HepG2 (cell line): ENCODE results near the gene CDK3. TPM values are rescaled to one million over a fixed set of nuclear protein-coding genes. Genes with fewer than 3 reads are reported as not detected.
A peak's percentile ranks its signal among the peaks of the same experiment; 100 is the strongest.

Source experiments
- ATAC-seq: fragments of 200-7000 bp; cut with Tn5 transposase; 3 replicates; pipeline ENCODE4 v1.9.1; 2020; ENCODE audit warnings: mild to moderate bottlenecking, moderate library complexity
- BruUV-seq: library from RNA; stranded (reverse); fragments of 400-500 nt; replicated peaks from 2 replicates; lab custom pipeline; 2021; lab: Mats Ljungman, UMichigan
- CTCF ChIA-PET: fragments of 300-600 bp; formaldehyde crosslinking; extraction: SDS; loops from one replicate; lab custom pipeline; 2021; ENCODE audit warnings: low total read pairs, inconsistent platforms, low intra/inter-chr PET ratio; lab: Yijun Ruan, JAX
- POLR2A ChIA-PET: fragments of 350-600 bp; sonication (Branson Sonifier 250); formaldehyde crosslinking; loops from one replicate; lab custom pipeline; 2020; ENCODE audit warnings: antibody characterized with exemption, inconsistent platforms; lab: Yijun Ruan, JAX
- DNase-seq: peaks from one replicate; pipeline ENCODE4 v3.0.0-alpha.2; 2015; ENCODE audit warnings: low spot score
- FAIRE-seq: peaks from 3 replicates; lab custom pipeline; 2011; peaks lifted over from hg19 to GRCh38; lab: Jason Lieb, UNC
- H2AFZ ChIP-seq: one replicate; pipeline ENCODE4 v1.6.1; 2011; ENCODE audit warnings: low read length, inconsistent platforms
- H3K27ac ChIP-seq: fragments of 300-600 bp; 3 replicates; pipeline ENCODE4 v1.8.0; 2011; ENCODE audit warnings: mixed run types, mild to moderate bottlenecking, mixed read lengths, low read length, inconsistent platforms; ENCODE audit not compliant: insufficient read depth; ENCODE audit errors: extremely low read length
- H3K27me3 ChIP-seq, 2 experiments: fragments of 200-600 bp in 1 of 2; 2 replicates in 1 of 2; 3 replicates in 1 of 2; pipeline versions ENCODE4 v1.6.0 to v1.8.0; 2011; ENCODE audit warnings: low read length in 2 of 2, mild to moderate bottlenecking in 2 of 2, moderate library complexity in 2 of 2, inconsistent platforms in 1 of 2; ENCODE audit not compliant: insufficient read depth in 2 of 2, control insufficient read depth in 1 of 2
- H3K36me3 ChIP-seq, 2 experiments: fragments of 200-600 bp in 1 of 2; replicated peaks in 1 of 2; 2 replicates in 1 of 2; 3 replicates in 1 of 2; pipeline versions ENCODE4 v1.5.1 to v1.8.0; 2011; ENCODE audit warnings: low read length in 2 of 2, inconsistent platforms in 1 of 2; ENCODE audit not compliant: insufficient read depth in 2 of 2, control insufficient read depth in 1 of 2
- H3K4me1 ChIP-seq: 2 replicates; pipeline ENCODE4 v1.5.1; 2012; ENCODE audit warnings: low read length, inconsistent platforms; ENCODE audit not compliant: insufficient read depth
- H3K4me2 ChIP-seq: 2 replicates; pipeline ENCODE4 v1.6.0; 2011; ENCODE audit warnings: low read depth, low read length, inconsistent platforms
- H3K4me3 ChIP-seq, 3 experiments: fragments of 200-600 bp in 1 of 3; sonication (generic), shearing (Covaris generic) in 1 of 3; replicated peaks in 1 of 3; 2 replicates each; pipeline ENCODE4 v1.5.1; 2011 to 2016; ENCODE audit warnings: low read length in 3 of 3, inconsistent platforms in 2 of 3, low read depth in 2 of 3, mild to moderate bottlenecking in 2 of 3, control low read depth in 1 of 3, mixed read lengths in 1 of 3; ENCODE audit not compliant: insufficient read depth in 1 of 3
- H3K79me2 ChIP-seq: one replicate; pipeline ENCODE4 v1.6.1; 2011; ENCODE audit warnings: low read length, inconsistent platforms; ENCODE audit not compliant: insufficient read depth
- H3K9ac ChIP-seq: 2 replicates; pipeline ENCODE4 v1.6.0; 2011; ENCODE audit warnings: mild to moderate bottlenecking, low read depth, low read length, inconsistent platforms; ENCODE audit not compliant: insufficient read depth
- H3K9me3 ChIP-seq: 2 replicates; pipeline ENCODE4 v1.5.1; 2012; ENCODE audit warnings: mild to moderate bottlenecking, low read length
- H4K20me1 ChIP-seq: 2 replicates; pipeline ENCODE4 v1.6.0; 2011; ENCODE audit warnings: inconsistent platforms, mild to moderate bottlenecking, low read length, moderate library complexity; ENCODE audit not compliant: insufficient read depth
- CAMTA2 ChIP-seq: sonication (generic); formaldehyde crosslinking; IDR thresholded peaks from 2 replicates; pipeline ENCODE4 v1.4.0; 2020; ENCODE audit warnings: mild to moderate bottlenecking, missing genetic modification reagents, borderline replicate concordance
- PHB2 ChIP-seq: fragments of 450-650 bp; IDR thresholded peaks from 2 replicates; pipeline ENCODE4 v1.6.1; 2018; ENCODE audit not compliant: partially characterized antibody
- POLR2AphosphoS2 ChIP-seq: IDR thresholded peaks from 2 replicates; pipeline ENCODE4 v1.6.1; 2011; ENCODE audit warnings: low read depth, low read length, improper control_type of control experiment
- SALL2 ChIP-seq: sonication (generic); formaldehyde crosslinking; IDR thresholded peaks from 2 replicates; pipeline ENCODE4 v1.8.1; 2023; ENCODE audit warnings: mild to moderate bottlenecking, missing genetic modification reagents, inconsistent platforms
- SIX1 ChIP-seq: sonication (generic); formaldehyde crosslinking; IDR thresholded peaks from 2 replicates; pipeline ENCODE4 v1.4.0; 2020; ENCODE audit warnings: missing genetic modification reagents, borderline replicate concordance
- TEAD2 ChIP-seq: sonication (generic); formaldehyde crosslinking; IDR thresholded peaks from 2 replicates; pipeline ENCODE4 v1.9.0; 2021; ENCODE audit warnings: missing genetic modification reagents
- ZBTB38 ChIP-seq: sonication (generic); formaldehyde crosslinking; IDR thresholded peaks from 2 replicates; pipeline ENCODE4 v1.5.1; 2020; ENCODE audit warnings: mild to moderate bottlenecking, missing genetic modification reagents
- ZFY ChIP-seq: sonication (generic); formaldehyde crosslinking; IDR thresholded peaks from 2 replicates; pipeline ENCODE4 v1.4.0; 2020; ENCODE audit warnings: missing genetic modification reagents
- ZNF563 ChIP-seq: sonication (generic); formaldehyde crosslinking; IDR thresholded peaks from 2 replicates; pipeline ENCODE4 v1.8.0; 2022; ENCODE audit warnings: mild to moderate bottlenecking, moderate library complexity, missing genetic modification reagents
- WGBS: methylation state at CpG from one replicate; pipeline ENCODE4 v1.1.6; 2017; ENCODE audit warnings: low lambda C conversion rate; 5-methylcytosine and 5-hydroxymethylcytosine counted together
- in situ Hi-C: cut with HindIII; loops from 2 replicates; pipeline ENCODE4 v1.10.0; 2017; ENCODE audit warnings: low pct_unique_long_range_greater_than_20kb; ENCODE audit not compliant: extremely low pct_ligation_motif_present
- intact Hi-C: fragments of 100-400 bp; cut with micrococcal nuclease; formaldehyde crosslinking; loops from one replicate; pipeline ENCODE4 v1.10.0; 2022; ENCODE audit not compliant: unreplicated experiment
- polyA plus RNA-seq, 8 experiments: library from polyadenylated mRNA; depleted of rRNA in 3 of 8; stranded (reverse) in 7 of 8; unstranded in 1 of 8; fragments of >200 nt; fragmentation: Illumina TruSeq in 4 of 8; extraction: Trizol in 4 of 8; gene quantifications; 2 replicates each; pipeline versions ENCODE4 v1.2.1 to v1.2.3, GENCODE V29; 2011 to 2016; ENCODE audit warnings: low read depth in 4 of 8, missing spikeins in 1 of 8, mixed read lengths in 1 of 8; ENCODE audit not compliant: insufficient read depth in 1 of 8
- total RNA-seq, 5 experiments: library from RNA; depleted of rRNA; stranded (reverse); fragments of >200 nt; fragmentation: Illumina TruSeq; extraction: Trizol; gene quantifications; 2 replicates each; pipeline ENCODE4 v1.2.3, GENCODE V29; 2016; ENCODE audit warnings: low read depth in 1 of 5
- TF ChIP-seq, protein P1 (sequence below): sonication (generic); formaldehyde crosslinking; IDR thresholded peaks from 2 replicates; pipeline ENCODE4 v1.4.0; 2020; ENCODE audit warnings: missing genetic modification reagents, mild to moderate bottlenecking, borderline replicate concordance
- TF ChIP-seq, protein P2 (sequence below): sonication (generic); formaldehyde crosslinking; conservative IDR thresholded peaks from 2 replicates; pipeline ENCODE4 v1.8.1; 2023; ENCODE audit warnings: missing genetic modification reagents
- TF ChIP-seq, protein P3 (sequence below): sonication (generic); formaldehyde crosslinking; IDR thresholded peaks from 2 replicates; pipeline ENCODE4 v1.5.1; 2020; ENCODE audit warnings: mild to moderate bottlenecking, moderate library complexity, missing genetic modification reagents

The CDK3 gene
- total and polyA plus RNA-seq, 2 of the 13 experiments (the other 11 are each of a cell fraction or from before 2014, with no cell fraction given): 5.8 to 11.4 TPM

DNA sequence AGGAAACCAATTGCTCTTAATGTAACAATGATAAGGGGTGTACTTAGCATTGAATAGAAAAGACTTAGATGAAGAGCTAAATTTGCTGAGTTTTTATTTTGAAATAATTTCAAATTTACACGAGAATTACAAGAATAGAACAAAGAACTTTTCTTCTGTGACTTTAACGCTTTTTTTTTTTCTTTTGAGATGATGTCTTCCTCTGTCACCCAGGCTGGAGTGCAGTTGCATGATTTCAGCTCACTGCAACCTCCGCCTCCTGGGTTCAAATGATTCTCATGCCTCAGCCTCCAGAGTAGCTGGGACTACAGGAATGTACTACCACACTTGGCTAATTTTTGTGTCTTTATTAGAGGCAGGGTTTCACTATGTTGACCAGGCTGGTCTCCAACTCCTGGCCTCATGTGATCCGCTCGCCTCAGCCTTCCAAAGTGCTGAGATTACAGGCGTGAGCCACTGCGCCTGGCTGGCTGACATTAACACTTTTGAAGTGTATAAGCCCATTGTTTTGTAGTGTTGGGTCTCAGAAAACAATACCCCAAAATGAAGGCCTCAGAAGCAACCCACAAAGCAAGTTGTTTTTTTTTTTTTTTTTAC, 19.5 kb upstream of the CDK3 start:
- FAIRE-seq: no peak
- Histone ChIP-seq H3K36me3 (peaks cover 1 to 3% of the 10 kb centered on the region in 2 experiments; a peak in 3 of 5 replicates), H2AFZ (no peak overlapping the region), H3K9me3 (no peaks in the 10 kb centered on the region), H3K27ac (peak overlapping the region; percentile 99), H3K9ac (peak overlapping the region; percentile 91; the same call in 1 of the 2 replicates), H3K4me1 (peaks cover 71% of the 10 kb centered on the region), H4K20me1 (no peaks in the 10 kb centered on the region), H3K4me2 (peak overlapping the region; percentile 87), H3K79me2 (peaks cover 25% of the 10 kb centered on the region), H3K4me3 (no peak overlapping the region; a peak in 2 of 6 replicates), H3K27me3 (no peaks in the 10 kb centered on the region; a peak in 1 of 5 replicates)
- TF ChIP-seq, protein P1, sequence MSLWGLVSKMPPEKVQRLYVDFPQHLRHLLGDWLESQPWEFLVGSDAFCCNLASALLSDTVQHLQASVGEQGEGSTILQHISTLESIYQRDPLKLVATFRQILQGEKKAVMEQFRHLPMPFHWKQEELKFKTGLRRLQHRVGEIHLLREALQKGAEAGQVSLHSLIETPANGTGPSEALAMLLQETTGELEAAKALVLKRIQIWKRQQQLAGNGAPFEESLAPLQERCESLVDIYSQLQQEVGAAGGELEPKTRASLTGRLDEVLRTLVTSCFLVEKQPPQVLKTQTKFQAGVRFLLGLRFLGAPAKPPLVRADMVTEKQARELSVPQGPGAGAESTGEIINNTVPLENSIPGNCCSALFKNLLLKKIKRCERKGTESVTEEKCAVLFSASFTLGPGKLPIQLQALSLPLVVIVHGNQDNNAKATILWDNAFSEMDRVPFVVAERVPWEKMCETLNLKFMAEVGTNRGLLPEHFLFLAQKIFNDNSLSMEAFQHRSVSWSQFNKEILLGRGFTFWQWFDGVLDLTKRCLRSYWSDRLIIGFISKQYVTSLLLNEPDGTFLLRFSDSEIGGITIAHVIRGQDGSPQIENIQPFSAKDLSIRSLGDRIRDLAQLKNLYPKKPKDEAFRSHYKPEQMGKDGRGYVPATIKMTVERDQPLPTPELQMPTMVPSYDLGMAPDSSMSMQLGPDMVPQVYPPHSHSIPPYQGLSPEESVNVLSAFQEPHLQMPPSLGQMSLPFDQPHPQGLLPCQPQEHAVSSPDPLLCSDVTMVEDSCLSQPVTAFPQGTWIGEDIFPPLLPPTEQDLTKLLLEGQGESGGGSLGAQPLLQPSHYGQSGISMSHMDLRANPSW (CRISPR knock-in tag): no peak
- 0 out of 2 replicates have a peak, but pooled peaks have one; percentile 10 for TF ChIP-seq ZNF563 (CRISPR knock-in tag)
- TF ChIP-seq SALL2 (CRISPR knock-in tag): peak; percentile 7; the same call in 1 of the 2 replicates
- TF ChIP-seq, protein P2, sequence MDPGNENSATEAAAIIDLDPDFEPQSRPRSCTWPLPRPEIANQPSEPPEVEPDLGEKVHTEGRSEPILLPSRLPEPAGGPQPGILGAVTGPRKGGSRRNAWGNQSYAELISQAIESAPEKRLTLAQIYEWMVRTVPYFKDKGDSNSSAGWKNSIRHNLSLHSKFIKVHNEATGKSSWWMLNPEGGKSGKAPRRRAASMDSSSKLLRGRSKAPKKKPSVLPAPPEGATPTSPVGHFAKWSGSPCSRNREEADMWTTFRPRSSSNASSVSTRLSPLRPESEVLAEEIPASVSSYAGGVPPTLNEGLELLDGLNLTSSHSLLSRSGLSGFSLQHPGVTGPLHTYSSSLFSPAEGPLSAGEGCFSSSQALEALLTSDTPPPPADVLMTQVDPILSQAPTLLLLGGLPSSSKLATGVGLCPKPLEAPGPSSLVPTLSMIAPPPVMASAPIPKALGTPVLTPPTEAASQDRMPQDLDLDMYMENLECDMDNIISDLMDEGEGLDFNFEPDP (CRISPR knock-in tag): 0 out of 2 replicates have a peak, but pooled peaks have one; percentile 20
- TF ChIP-seq SIX1 (CRISPR knock-in tag): no peak
- 0 out of 2 replicates have a peak, but pooled peaks have one; percentile 15 for TF ChIP-seq TEAD2 (CRISPR knock-in tag)
- peak; percentile 14; the same call in 1 of the 2 replicates for TF ChIP-seq ZBTB38 (CRISPR knock-in tag)
- TF ChIP-seq CAMTA2 (CRISPR knock-in tag): no peak
- TF ChIP-seq POLR2AphosphoS2: no peak
- no peak for TF ChIP-seq PHB2
- TF ChIP-seq ZFY: 0 out of 2 replicates have a peak, but pooled peaks have one; percentile 2
- TF ChIP-seq, protein P3, sequence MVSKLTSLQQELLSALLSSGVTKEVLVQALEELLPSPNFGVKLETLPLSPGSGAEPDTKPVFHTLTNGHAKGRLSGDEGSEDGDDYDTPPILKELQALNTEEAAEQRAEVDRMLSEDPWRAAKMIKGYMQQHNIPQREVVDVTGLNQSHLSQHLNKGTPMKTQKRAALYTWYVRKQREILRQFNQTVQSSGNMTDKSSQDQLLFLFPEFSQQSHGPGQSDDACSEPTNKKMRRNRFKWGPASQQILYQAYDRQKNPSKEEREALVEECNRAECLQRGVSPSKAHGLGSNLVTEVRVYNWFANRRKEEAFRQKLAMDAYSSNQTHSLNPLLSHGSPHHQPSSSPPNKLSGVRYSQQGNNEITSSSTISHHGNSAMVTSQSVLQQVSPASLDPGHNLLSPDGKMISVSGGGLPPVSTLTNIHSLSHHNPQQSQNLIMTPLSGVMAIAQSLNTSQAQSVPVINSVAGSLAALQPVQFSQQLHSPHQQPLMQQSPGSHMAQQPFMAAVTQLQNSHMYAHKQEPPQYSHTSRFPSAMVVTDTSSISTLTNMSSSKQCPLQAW (CRISPR knock-in tag): 0 out of 2 replicates have a peak, but pooled peaks have one; percentile 2
- intact Hi-C loops (no loop called here), in situ Hi-C loops (no loop called here)
- ChIA-PET CTCF (no interaction called here), POLR2A (interaction anchor here (0.9 to 11.5 kb wide), 4 partner anchors 18 to 126 kb away, joined by 3 to 481 read pairs (median 4); partner anchors contain the start of genes CDK3 and WBP2)
- WGBS: 88% methylated on average over 7 of the region's 7 CpGs
- DNase-seq: no peak
- BruUV-seq: no TSS peak
- ATAC-seq: no peak
